ENCODE results near the gene S100A8. TPM values are rescaled to one million over a fixed set of nuclear protein-coding genes. Genes with fewer than 3 reads are reported as not detected.

S100A8 gene
- total RNA-seq, 2 donors from 2014 or later = 1.5 to 5.6 TPM

- 78% methylated on average over 6 of the region's 6 CpGs for WGBS
- no peaks in the 10 kb centered on the region for H3K4me1 ChIP-seq (replicated peaks)
- H3K4me3 ChIP-seq = no peak overlapping the region
- no peaks in the 10 kb centered on the region for H3K27me3 ChIP-seq (replicated peaks; ENCODE audit: insufficient read depth)
- TF ChIP-seq CTCF (IDR thresholded peaks at IDR 0.05) (no peak), POLR2A (IDR thresholded peaks at IDR 0.05) (no peak), POLR2AphosphoS5 (IDR thresholded peaks at IDR 0.05) (no peak)
- intact Hi-C loops (cut with DNase I) = no loop called here
- H3K9me3 ChIP-seq = no peaks in the 10 kb centered on the region
- H3K27ac ChIP-seq = no peak overlapping the region
- DNase-seq (ENCODE audit: low spot score) = no peak
- H3K36me3 ChIP-seq = no peaks in the 10 kb centered on the region
Measured at GRCh38 chr1:153396461-153396860, 5.6 kb upstream of the S100A8 start.

- DNase-seq (ENCODE audit: low spot score) = no peak
- no peaks in the 10 kb centered on the region for H3K27me3 ChIP-seq (replicated peaks; ENCODE audit: insufficient read depth)
- H3K9me3 ChIP-seq = no peaks in the 10 kb centered on the region
- H3K36me3 ChIP-seq = no peaks in the 10 kb centered on the region
- no peaks in the 10 kb centered on the region for H3K4me1 ChIP-seq (replicated peaks)
- intact Hi-C loops (cut with DNase I) = no loop called here
- H3K27ac ChIP-seq = no peak overlapping the region
- WGBS = 81% methylated on average over 6 of the region's 6 CpGs
- no peak overlapping the region for H3K4me3 ChIP-seq
- TF ChIP-seq POLR2A (IDR thresholded peaks at IDR 0.05) = no peak
- TF ChIP-seq POLR2AphosphoS5 (IDR thresholded peaks at IDR 0.05) = no peak
- TF ChIP-seq CTCF (IDR thresholded peaks at IDR 0.05) = no peak
Measured at GRCh38 chr1:153395776-153396175, 4.9 kb upstream of the S100A8 start.

- no peak overlapping the region for H3K27ac ChIP-seq
- H3K27me3 ChIP-seq (replicated peaks; ENCODE audit: insufficient read depth) = no peaks in the 10 kb centered on the region
- TF ChIP-seq POLR2A (IDR thresholded peaks at IDR 0.05) (no peak), POLR2AphosphoS5 (IDR thresholded peaks at IDR 0.05) (no peak), CTCF (IDR thresholded peaks at IDR 0.05) (no peak)
- intact Hi-C loops (cut with DNase I) = no loop called here
- H3K4me3 ChIP-seq = no peak overlapping the region
- 57% methylated on average over 7 of the region's 7 CpGs for WGBS
- H3K9me3 ChIP-seq = no peaks in the 10 kb centered on the region
- no peak for DNase-seq (ENCODE audit: low spot score)
- no peaks in the 10 kb centered on the region for H3K4me1 ChIP-seq (replicated peaks)
- no peaks in the 10 kb centered on the region for H3K36me3 ChIP-seq
Measured at GRCh38 chr1:153395136-153395685, 4.3 kb upstream of the S100A8 start.

- Histone ChIP-seq H3K27me3 (replicated peaks; ENCODE audit: insufficient read depth) (no peaks in the 10 kb centered on the region), H3K36me3 (no peaks in the 10 kb centered on the region)
- intact Hi-C loops (cut with DNase I) = no loop called here
Measured at GRCh38 chr1:153394391-153394790, 3.5 kb upstream of the S100A8 start.

More at GRCh38 chr1:153394391-153394790, 3.5 kb upstream of the S100A8 start:
- WGBS = 75% methylated on average over 5 of the region's 5 CpGs
- Histone ChIP-seq H3K9me3 (no peaks in the 10 kb centered on the region), H3K27ac (no peak overlapping the region), H3K4me3 (no peak overlapping the region), H3K4me1 (replicated peaks) (no peaks in the 10 kb centered on the region)
- TF ChIP-seq POLR2A (IDR thresholded peaks at IDR 0.05) = no peak
- TF ChIP-seq CTCF (IDR thresholded peaks at IDR 0.05) = no peak
- DNase-seq (ENCODE audit: low spot score) = no peak
